ENCODE data around the gene OCRL.
"Not testable (repeated sequence)": the region's sequence is repeated elsewhere in the genome, so short reads cannot be mapped to it uniquely, and the experiment has no call there.

Gene OCRL

GRCh38 chrX:129544780-129545179 lies 4.7 kb downstream of the OCRL start:
- no peaks in the 10 kb centered on the region for H3K4me1 ChIP-seq (ENCODE audit: insufficient read depth, low read length)
- no peaks in the 10 kb centered on the region for H3K27me3 ChIP-seq (ENCODE audit: control insufficient read depth in 1 of 2, insufficient read depth in 2 of 2, low read length in 2 of 2)
- H3K27ac ChIP-seq (ENCODE audit: low read depth, low read length), result no peak overlapping the region
- H3K9me3 ChIP-seq (ENCODE audit: low read length), result no peaks in the 10 kb centered on the region
- H3K9ac ChIP-seq (ENCODE audit: low read length), result no peak overlapping the region
- no peaks in the 10 kb centered on the region for H3K36me3 ChIP-seq (ENCODE audit: insufficient read depth, low read length)
- H3K4me3 ChIP-seq (ENCODE audit: low read depth in 1 of 2, low read length in 2 of 2), result no peak overlapping the region

- Histone ChIP-seq H3K27ac (ENCODE audit: low read depth, low read length) (no peak overlapping the region), H3K36me3 (ENCODE audit: insufficient read depth, low read length) (no peaks in the 10 kb centered on the region), H3K4me1 (ENCODE audit: insufficient read depth, low read length) (no peaks in the 10 kb centered on the region), H3K9me3 (ENCODE audit: low read length) (no peaks in the 10 kb centered on the region), H3K9ac (ENCODE audit: low read length) (no peak overlapping the region), H3K4me3 (ENCODE audit: low read depth in 1 of 2, low read length in 2 of 2) (no peak overlapping the region), H3K27me3 (ENCODE audit: control insufficient read depth in 1 of 2, insufficient read depth in 2 of 2, low read length in 2 of 2) (no peaks in the 10 kb centered on the region)
These were observed 5.3 kb downstream of the OCRL start for GRCh38 chrX:129545408-129545807.

GRCh38 chrX:129549124-129549523 lies 9.1 kb downstream of the OCRL start:
- no peaks in the 10 kb centered on the region for H3K27me3 ChIP-seq (ENCODE audit: control insufficient read depth in 1 of 2, insufficient read depth in 2 of 2, low read length in 2 of 2)
- peaks cover 3% of the 10 kb centered on the region for H3K36me3 ChIP-seq (ENCODE audit: insufficient read depth, low read length)
- H3K9me3 ChIP-seq (ENCODE audit: low read length), result no peaks in the 10 kb centered on the region
- no peak overlapping the region for H3K4me3 ChIP-seq (ENCODE audit: low read depth in 1 of 2, low read length in 2 of 2)
- no peaks in the 10 kb centered on the region for H3K4me1 ChIP-seq (ENCODE audit: insufficient read depth, low read length)
- H3K9ac ChIP-seq (ENCODE audit: low read length), result no peak overlapping the region
- H3K27ac ChIP-seq (ENCODE audit: low read depth, low read length), result no peak overlapping the region

GRCh38 chrX:129553619-129554288 lies 13.7 kb downstream of the OCRL start:
- Histone ChIP-seq H3K4me1 (ENCODE audit: insufficient read depth, low read length) (no peaks in the 10 kb centered on the region), H3K4me3 (ENCODE audit: low read depth in 1 of 2, low read length in 2 of 2) (no peak overlapping the region), H3K36me3 (ENCODE audit: insufficient read depth, low read length) (peaks cover 3% of the 10 kb centered on the region), H3K9me3 (ENCODE audit: low read length) (no peaks in the 10 kb centered on the region), H3K9ac (ENCODE audit: low read length) (no peak overlapping the region), H3K27me3 (ENCODE audit: control insufficient read depth in 1 of 2, insufficient read depth in 2 of 2, low read length in 2 of 2) (no peaks in the 10 kb centered on the region), H3K27ac (ENCODE audit: low read depth, low read length) (no peak overlapping the region)

GRCh38 chrX:129554816-129555215 lies 14.8 kb downstream of the OCRL start:
- not testable (repeated sequence) for H3K27ac ChIP-seq (ENCODE audit: low read depth, low read length); H3K4me1 ChIP-seq (ENCODE audit: insufficient read depth, low read length); H3K9me3 ChIP-seq (ENCODE audit: low read length); H3K9ac ChIP-seq (ENCODE audit: low read length); H3K36me3 ChIP-seq (ENCODE audit: insufficient read depth, low read length); H3K4me3 ChIP-seq (ENCODE audit: low read depth in 1 of 2, low read length in 2 of 2); H3K27me3 ChIP-seq (ENCODE audit: control insufficient read depth in 1 of 2, insufficient read depth in 2 of 2, low read length in 2 of 2)

- Histone ChIP-seq H3K27me3 (ENCODE audit: control insufficient read depth in 1 of 2, insufficient read depth in 2 of 2, low read length in 2 of 2) (no peaks in the 10 kb centered on the region), H3K9me3 (ENCODE audit: low read length) (no peaks in the 10 kb centered on the region), H3K36me3 (ENCODE audit: insufficient read depth, low read length) (peaks cover 8% of the 10 kb centered on the region), H3K4me3 (ENCODE audit: low read depth in 1 of 2, low read length in 2 of 2) (no peak overlapping the region), H3K27ac (ENCODE audit: low read depth, low read length) (no peak overlapping the region), H3K4me1 (ENCODE audit: insufficient read depth, low read length) (no peaks in the 10 kb centered on the region), H3K9ac (ENCODE audit: low read length) (no peak overlapping the region)
These were observed 16.8 kb downstream of the OCRL start for GRCh38 chrX:129556806-129557315.

- Histone ChIP-seq H3K27me3 (ENCODE audit: control insufficient read depth in 1 of 2, insufficient read depth in 2 of 2, low read length in 2 of 2) (no peaks in the 10 kb centered on the region), H3K4me1 (ENCODE audit: insufficient read depth, low read length) (no peaks in the 10 kb centered on the region), H3K9me3 (ENCODE audit: low read length) (no peaks in the 10 kb centered on the region), H3K4me3 (ENCODE audit: low read depth in 1 of 2, low read length in 2 of 2) (no peak overlapping the region), H3K36me3 (ENCODE audit: insufficient read depth, low read length) (peaks cover 18% of the 10 kb centered on the region), H3K9ac (ENCODE audit: low read length) (no peak overlapping the region), H3K27ac (ENCODE audit: low read depth, low read length) (no peak overlapping the region)
These were observed 17.9 kb downstream of the OCRL start for GRCh38 chrX:129557844-129558480.

GRCh38 chrX:129559783-129560182 lies 19.7 kb downstream of the OCRL start:
- no peak overlapping the region for H3K9ac ChIP-seq (ENCODE audit: low read length)
- H3K36me3 ChIP-seq (ENCODE audit: insufficient read depth, low read length), result peaks cover 15% of the 10 kb centered on the region
- H3K27me3 ChIP-seq (ENCODE audit: control insufficient read depth in 1 of 2, insufficient read depth in 2 of 2, low read length in 2 of 2), result no peaks in the 10 kb centered on the region
- no peaks in the 10 kb centered on the region for H3K9me3 ChIP-seq (ENCODE audit: low read length)
- H3K27ac ChIP-seq (ENCODE audit: low read depth, low read length), result no peak overlapping the region
- H3K4me1 ChIP-seq (ENCODE audit: insufficient read depth, low read length), result no peaks in the 10 kb centered on the region
- no peak overlapping the region for H3K4me3 ChIP-seq (ENCODE audit: low read depth in 1 of 2, low read length in 2 of 2)

GRCh38 chrX:129561453-129561852 lies 21.4 kb downstream of the OCRL start:
- Histone ChIP-seq H3K4me3 (ENCODE audit: low read depth in 1 of 2, low read length in 2 of 2) (no peak overlapping the region), H3K36me3 (ENCODE audit: insufficient read depth, low read length) (peaks cover 15% of the 10 kb centered on the region), H3K9ac (ENCODE audit: low read length) (no peak overlapping the region), H3K4me1 (ENCODE audit: insufficient read depth, low read length) (peaks cover 3% of the 10 kb centered on the region), H3K27ac (ENCODE audit: low read depth, low read length) (no peak overlapping the region), H3K9me3 (ENCODE audit: low read length) (no peaks in the 10 kb centered on the region), H3K27me3 (ENCODE audit: control insufficient read depth in 1 of 2, insufficient read depth in 2 of 2, low read length in 2 of 2) (no peaks in the 10 kb centered on the region)

GRCh38 chrX:129564345-129564744 lies 24.3 kb downstream of the OCRL start:
- H3K36me3 ChIP-seq (ENCODE audit: insufficient read depth, low read length), result peaks cover 15% of the 10 kb centered on the region
- H3K4me3 ChIP-seq (ENCODE audit: low read depth in 1 of 2, low read length in 2 of 2); H3K4me1 ChIP-seq (ENCODE audit: insufficient read depth, low read length); H3K27me3 ChIP-seq (ENCODE audit: control insufficient read depth in 1 of 2, insufficient read depth in 2 of 2, low read length in 2 of 2); H3K27ac ChIP-seq (ENCODE audit: low read depth, low read length); H3K9me3 ChIP-seq (ENCODE audit: low read length); H3K9ac ChIP-seq (ENCODE audit: low read length): not testable (repeated sequence)

- H3K27ac ChIP-seq (ENCODE audit: low read depth, low read length), result no peak overlapping the region
- H3K4me3 ChIP-seq (ENCODE audit: low read depth in 1 of 2, low read length in 2 of 2), result no peak overlapping the region
- H3K9me3 ChIP-seq (ENCODE audit: low read length), result no peaks in the 10 kb centered on the region
- peaks cover 15% of the 10 kb centered on the region for H3K36me3 ChIP-seq (ENCODE audit: insufficient read depth, low read length)
- H3K27me3 ChIP-seq (ENCODE audit: control insufficient read depth in 1 of 2, insufficient read depth in 2 of 2, low read length in 2 of 2), result no peaks in the 10 kb centered on the region
- H3K9ac ChIP-seq (ENCODE audit: low read length), result no peak overlapping the region
- H3K4me1 ChIP-seq (ENCODE audit: insufficient read depth, low read length), result peaks cover 3% of the 10 kb centered on the region
These were observed 25.1 kb downstream of the OCRL start for GRCh38 chrX:129565046-129565650.
